GM21447 (cell line): Measurements from ENCODE around the gene ATAD1.
"Not testable (repeated sequence)": the region's sequence is repeated elsewhere in the genome, so short reads cannot be mapped to it uniquely, and the experiment has no call there.

ENCODE experiments used
- ATAC-seq: cut with Tn5 transposase; IDR thresholded peaks from one replicate; pipeline ENCODE4 v1.9.1; 2021; ENCODE audit not compliant: unreplicated experiment

The ATAD1 gene, protein sequence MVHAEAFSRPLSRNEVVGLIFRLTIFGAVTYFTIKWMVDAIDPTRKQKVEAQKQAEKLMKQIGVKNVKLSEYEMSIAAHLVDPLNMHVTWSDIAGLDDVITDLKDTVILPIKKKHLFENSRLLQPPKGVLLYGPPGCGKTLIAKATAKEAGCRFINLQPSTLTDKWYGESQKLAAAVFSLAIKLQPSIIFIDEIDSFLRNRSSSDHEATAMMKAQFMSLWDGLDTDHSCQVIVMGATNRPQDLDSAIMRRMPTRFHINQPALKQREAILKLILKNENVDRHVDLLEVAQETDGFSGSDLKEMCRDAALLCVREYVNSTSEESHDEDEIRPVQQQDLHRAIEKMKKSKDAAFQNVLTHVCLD

DNA sequence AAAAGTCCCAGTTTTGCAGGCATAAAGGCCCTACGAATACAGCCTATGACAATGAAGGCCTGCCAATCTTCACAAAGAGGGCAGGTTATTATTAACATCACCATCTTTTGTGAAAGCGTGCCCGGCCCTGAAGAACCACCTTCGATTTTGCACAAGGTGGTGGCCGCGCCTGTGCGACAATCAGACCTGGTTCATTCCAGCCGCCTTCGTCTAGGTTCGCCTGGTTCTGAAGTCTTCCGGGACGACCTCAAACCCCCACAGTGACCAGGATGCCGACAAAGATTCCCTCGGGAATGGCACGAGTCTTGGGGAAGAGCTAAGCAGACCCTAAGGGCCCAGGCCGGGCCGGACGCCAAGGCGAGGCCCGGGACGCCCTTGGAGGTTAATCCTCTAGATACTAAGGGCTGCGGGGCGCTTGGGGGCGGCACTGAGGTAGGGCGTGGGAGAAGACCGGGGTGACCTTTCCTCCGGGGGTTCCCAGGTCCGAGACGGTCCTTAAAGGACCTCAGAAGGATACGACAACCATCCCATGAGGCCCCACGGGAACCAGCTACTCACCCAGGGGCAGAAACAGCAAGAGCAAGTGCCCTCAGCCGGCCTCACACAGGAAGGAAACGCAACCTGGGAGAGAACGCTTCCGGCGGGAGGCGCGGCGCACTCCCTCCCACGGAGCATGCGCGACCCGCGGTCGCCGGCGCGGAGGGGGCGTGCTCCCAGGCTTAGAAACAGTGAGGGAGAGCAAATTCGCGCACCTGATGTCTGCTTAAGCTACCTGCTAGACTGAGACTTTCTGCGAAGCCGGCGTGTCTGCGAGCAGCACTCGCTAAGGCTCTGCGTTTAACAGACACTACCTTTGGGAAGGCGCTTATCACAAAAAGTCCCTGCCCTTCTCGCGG, at the start of gene ATAD1:
TSS of gene ATAD1 (minus strand) at position 618 of the 896 bp plus-strand sequence. CDS start 3,627 bp downstream, outside the sequence.
- ATAC-seq: peak; percentile 62

DNA sequence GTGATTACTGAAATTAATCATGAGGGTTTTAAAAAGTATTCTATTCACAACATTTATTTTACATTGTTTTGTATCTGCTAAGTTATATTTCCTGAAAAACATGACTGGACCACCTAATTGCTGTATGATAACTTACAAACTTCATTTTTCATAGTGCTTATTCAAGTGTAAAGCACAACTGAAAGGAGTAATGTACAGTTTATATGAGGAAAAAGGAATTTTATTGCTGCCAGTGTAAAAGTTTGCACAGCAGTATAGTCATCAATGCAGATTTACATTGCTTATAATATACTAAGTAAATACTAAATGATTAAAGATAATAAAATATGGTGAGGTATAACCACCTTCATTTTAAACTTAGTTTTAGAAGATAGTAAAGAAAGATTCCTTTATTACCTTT, 49.4 kb upstream of the ATAD1 start:
- no peak for ATAC-seq

GRCh38 chr10:87866412-87866974, 48.5 kb upstream of the ATAD1 start:
- ATAC-seq: no peak

- ATAC-seq: no peak
These were observed 47.3 kb upstream of the ATAD1 start for GRCh38 chr10:87865241-87865881.

GRCh38 chr10:87864496-87865059, 46.6 kb upstream of the ATAD1 start:
- ATAC-seq: no peak

DNA sequence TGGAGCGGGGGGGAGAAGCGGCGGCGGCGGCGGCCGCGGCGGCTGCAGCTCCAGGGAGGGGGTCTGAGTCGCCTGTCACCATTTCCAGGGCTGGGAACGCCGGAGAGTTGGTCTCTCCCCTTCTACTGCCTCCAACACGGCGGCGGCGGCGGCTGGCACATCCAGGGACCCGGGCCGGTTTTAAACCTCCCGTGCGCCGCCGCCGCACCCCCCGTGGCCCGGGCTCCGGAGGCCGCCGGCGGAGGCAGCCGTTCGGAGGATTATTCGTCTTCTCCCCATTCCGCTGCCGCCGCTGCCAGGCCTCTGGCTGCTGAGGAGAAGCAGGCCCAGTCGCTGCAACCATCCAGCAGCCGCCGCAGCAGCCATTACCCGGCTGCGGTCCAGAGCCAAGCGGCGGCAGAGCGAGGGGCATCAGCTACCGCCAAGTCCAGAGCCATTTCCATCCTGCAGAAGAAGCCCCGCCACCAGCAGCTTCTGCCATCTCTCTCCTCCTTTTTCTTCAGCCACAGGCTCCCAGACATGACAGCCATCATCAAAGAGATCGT, 46.0 kb upstream of the ATAD1 start:
- not testable (repeated sequence) for ATAC-seq

GRCh38 chr10:87863053-87863943, 45.3 kb upstream of the ATAD1 start, which contains the start of the genes KLLN and PTEN:
TSS of gene KLLN (minus strand) at chr10:87863533. CDS start at chr10:87862487, 1,046 bp downstream.
TSS of gene PTEN (plus strand) at chr10:87863625. CDS start at chr10:87864470, 845 bp downstream.
- peak; percentile 32 for ATAC-seq

DNA sequence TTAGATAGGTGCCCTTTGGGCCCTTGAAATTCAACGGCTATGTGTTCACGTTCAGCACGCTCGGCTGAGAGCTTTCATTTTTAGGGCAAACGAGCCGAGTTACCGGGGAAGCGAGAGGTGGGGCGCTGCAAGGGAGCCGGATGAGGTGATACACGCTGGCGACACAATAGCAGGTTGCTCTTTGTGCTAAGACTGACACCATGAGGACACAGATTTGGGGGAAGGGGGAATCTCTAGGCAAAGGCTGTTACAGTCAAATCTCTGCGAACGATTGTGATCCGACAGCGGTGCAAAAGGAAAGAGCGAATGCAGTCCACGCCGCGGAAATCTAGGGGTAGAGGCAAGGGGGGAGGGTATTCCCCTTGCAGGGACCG, 44.6 kb upstream of the ATAD1 start:
- peak; percentile 14 for ATAC-seq

DNA sequence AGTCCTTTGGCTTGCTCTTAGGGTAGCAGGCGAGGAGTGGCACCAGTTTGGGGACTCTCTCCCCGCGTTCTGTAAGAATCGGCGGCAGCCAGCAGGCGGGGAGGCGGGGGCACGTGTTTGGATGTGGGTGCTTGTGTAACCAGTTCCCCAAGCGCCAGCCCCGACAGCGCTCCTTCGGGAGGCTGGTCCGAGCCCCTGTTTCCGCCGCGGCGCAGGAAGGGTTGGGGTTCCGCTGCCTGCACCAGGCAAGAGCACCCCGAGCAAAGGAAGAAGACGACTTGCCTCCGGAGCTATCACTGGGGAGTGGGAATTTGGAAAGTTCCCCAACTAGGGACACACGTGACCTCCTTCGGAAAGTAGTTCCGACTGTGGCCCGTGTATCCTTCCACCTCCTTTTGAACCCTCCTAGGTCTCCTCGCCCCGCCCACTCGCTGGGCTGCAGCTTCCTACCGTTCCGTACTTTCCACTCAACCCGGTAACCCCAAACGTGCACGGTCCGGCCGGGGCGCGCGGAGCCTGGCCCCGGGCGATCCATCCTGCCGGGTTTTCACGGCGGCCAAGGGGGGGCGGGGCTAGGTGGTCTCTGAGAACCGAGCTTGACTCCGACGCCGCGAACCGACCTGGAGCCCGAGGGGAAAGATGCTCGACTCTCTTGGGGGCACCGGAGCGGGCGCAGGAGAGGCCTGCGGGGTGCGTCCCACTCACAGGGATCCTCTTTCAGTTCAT, 44.1 kb upstream of the ATAD1 start:
- ATAC-seq: peak; percentile 50

GRCh38 chr10:87861566-87861952, 43.5 kb upstream of the ATAD1 start:
- ATAC-seq: peak; percentile 24

DNA sequence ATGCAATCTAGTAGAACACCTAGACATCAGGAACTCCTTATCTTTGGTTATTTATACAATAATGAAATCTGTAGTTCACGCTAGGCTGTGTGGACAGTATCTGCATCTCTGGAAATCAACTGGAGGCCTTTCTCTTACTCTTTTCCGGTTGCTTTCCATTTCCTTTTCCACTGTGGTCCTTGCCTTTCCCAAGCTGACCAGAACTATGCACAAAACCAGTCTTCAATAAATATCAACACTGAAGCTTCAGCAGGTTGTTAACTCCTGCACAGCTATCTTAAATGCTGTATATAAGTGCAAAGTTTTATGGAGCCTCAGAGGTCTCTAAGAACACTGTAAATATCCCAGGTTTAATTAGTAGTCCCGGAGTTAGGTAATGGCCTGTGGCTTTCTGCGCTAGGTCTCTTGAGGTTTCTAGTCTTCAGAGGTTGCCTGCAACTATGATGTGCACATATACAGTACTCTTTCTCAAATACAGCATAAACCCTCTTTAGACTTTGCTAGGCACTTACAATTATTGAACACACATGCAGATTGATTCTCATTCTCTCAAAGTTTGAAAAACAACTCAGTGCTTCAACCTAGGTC, 42.9 kb upstream of the ATAD1 start:
- ATAC-seq: no peak

GRCh38 chr10:87860156-87860795, 42.2 kb upstream of the ATAD1 start:
- no peak for ATAC-seq

GRCh38 chr10:87855665-87856064, 37.6 kb upstream of the ATAD1 start:
- ATAC-seq: not testable (repeated sequence)

DNA sequence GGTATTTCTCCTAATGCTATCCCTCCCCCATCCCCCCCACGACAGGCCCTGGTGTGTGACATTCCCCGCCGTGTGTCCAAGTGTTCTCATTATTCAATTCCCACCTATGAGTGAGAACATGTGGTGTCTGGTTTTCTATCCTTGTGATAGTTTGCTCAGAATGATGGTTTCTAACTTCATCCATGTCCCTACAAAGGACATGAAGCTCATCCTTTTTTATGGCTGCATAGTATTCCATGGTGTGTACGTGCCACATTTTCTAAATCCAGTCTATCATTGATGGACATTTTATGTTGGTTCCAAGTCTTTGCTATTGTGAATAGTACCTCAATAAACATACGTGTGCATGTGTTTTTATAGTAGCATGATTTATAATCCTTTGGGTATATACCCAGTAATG, 37.2 kb upstream of the ATAD1 start:
- not testable (repeated sequence) for ATAC-seq

GRCh38 chr10:87852089-87852488, 34.1 kb upstream of the ATAD1 start:
- no peak for ATAC-seq

DNA sequence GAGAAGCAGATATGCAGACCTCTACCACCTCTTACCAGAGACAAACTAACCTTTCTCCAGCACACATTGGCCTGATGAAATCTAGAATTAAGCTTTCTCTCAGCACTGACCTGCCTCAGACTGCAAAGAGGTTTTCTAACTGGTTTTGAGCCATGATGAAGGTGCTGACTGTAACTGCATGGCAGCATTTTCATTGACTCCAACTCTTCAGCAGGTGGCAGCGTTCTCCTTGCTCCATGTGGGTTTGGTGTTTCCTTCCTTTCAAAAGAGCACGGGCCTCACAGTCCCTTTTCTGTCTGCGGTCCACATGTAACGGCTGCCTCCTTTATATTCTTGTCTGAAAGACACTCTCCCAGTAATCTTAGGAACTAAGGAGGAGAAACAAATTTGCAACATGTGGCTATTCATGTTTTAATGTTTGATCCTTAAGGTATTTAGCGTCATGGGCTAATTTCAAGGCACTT, 32.7 kb upstream of the ATAD1 start:
- no peak for ATAC-seq

GRCh38 chr10:87849001-87849400, 31.0 kb upstream of the ATAD1 start:
- no peak for ATAC-seq

- no peak for ATAC-seq
These were observed 29.5 kb upstream of the ATAD1 start for GRCh38 chr10:87847550-87847949.
